ENCODE measurements around the gene NXNL1. TPM values are rescaled to one million over a fixed set of nuclear protein-coding genes. Genes with fewer than 3 reads are reported as not detected.

NXNL1 gene
- total and polyA plus RNA-seq, 2 donors (not counting 3 experiments of a cell fraction or from before 2014, with no cell fraction given) = not detected

GRCh38 chr19:17503240-17503639, 42.5 kb upstream of the NXNL1 start:
- no TSS peak for BruUV-seq (replicated peaks)
- TF ChIP-seq MAX (IDR thresholded peaks at IDR 0.05; ENCODE audit: insufficient read depth, insufficient read length) (no peak), FOS (IDR thresholded peaks at IDR 0.05; ENCODE audit: borderline replicate concordance, insufficient read depth, low read length) (no peak), POLR2AphosphoS5 (IDR thresholded peaks at IDR 0.05; ENCODE audit: insufficient read depth, low read depth, low read length) (no peak), GATA2 (IDR thresholded peaks at IDR 0.05; ENCODE audit: insufficient read depth, insufficient read length, low read depth, low read length) (no peak), MYC (IDR thresholded peaks at IDR 0.05; ENCODE audit: low read depth, low read length) (no peak), POLR2A (IDR thresholded peaks at IDR 0.05; ENCODE audit: low read depth, low read length) (no peak), EZH2 (IDR thresholded peaks at IDR 0.05; ENCODE audit: borderline replicate concordance, low read depth, low read length, severe bottlenecking) (no peak), CTCF (IDR thresholded peaks at IDR 0.05; ENCODE audit: extremely low read depth in 1 of 2, insufficient read depth in 1 of 2, low read depth in 1 of 2, low read length in 2 of 2) (no peak)
- Histone ChIP-seq H3K27me3 (ENCODE audit: control insufficient read depth in 2 of 2, insufficient read depth in 2 of 2, low read length in 2 of 2) (no peaks in the 10 kb centered on the region), H3K9me1 (replicated peaks; ENCODE audit: control insufficient read depth, extremely low read depth, insufficient read depth, low read length) (no peaks in the 10 kb centered on the region), H3K27ac (ENCODE audit: insufficient read depth, low read depth, low read length) (no peak overlapping the region), H3K4me2 (ENCODE audit: insufficient read depth, low read length) (no peak overlapping the region), H3K79me2 (ENCODE audit: control insufficient read depth, insufficient read depth, low read length) (peaks cover 17% of the 10 kb centered on the region), H3K4me1 (ENCODE audit: control insufficient read depth, extremely low read depth, insufficient read depth, low read length) (peaks cover 15% of the 10 kb centered on the region), H3K9ac (replicated peaks; ENCODE audit: extremely low read depth, insufficient read depth, low read length) (no peak overlapping the region), H3K9me3 (replicated peaks; ENCODE audit: control insufficient read depth, insufficient read depth, low read length) (no peaks in the 10 kb centered on the region), H3K4me3 (replicated peaks in 1 of 3; ENCODE audit: insufficient read depth in 1 of 3, low read depth in 1 of 3, low read length in 3 of 3) (no peak overlapping the region), H3K36me3 (ENCODE audit: control insufficient read depth in 2 of 2, extremely low read depth in 1 of 2, insufficient read depth in 2 of 2, low read length in 2 of 2) (peaks cover 0 to 7% of the 10 kb centered on the region in 2 experiments), H4K20me1 (replicated peaks; ENCODE audit: control insufficient read depth, extremely low read depth, insufficient read depth, low read length) (no peaks in the 10 kb centered on the region), H2AFZ (ENCODE audit: low read depth, low read length) (no peak overlapping the region)
- ChIA-PET POLR2A (no interaction called here), CTCF (interaction anchor here (0.9 kb wide), 1 partner anchor 70 kb away, joined by 3 read pairs; no protein-coding TSS in a partner anchor)
- intact Hi-C loops (cut with micrococcal nuclease) (no loop called here), dilution Hi-C loops (cut with MboI; ENCODE audit: extremely low pct_ligation_motif_present, low sequenced_read_pairs) (no loop called here)
- FAIRE-seq = no peak
- no peak for DNase-seq (ENCODE audit: low read depth, low spot score)
